H1 (cell line): ENCODE results near the gene REPIN1. TPM values are rescaled to one million over a fixed set of nuclear protein-coding genes. Genes with fewer than 3 reads are reported as not detected.
A peak's percentile ranks its signal among the peaks of the same experiment; 100 is the strongest.

Experiments used
- CTCF ChIA-PET: fragments of 300-600 bp; sonication (Branson Sonifier 250); formaldehyde crosslinking; loops from one replicate; lab custom pipeline; 2021; ENCODE audit not compliant: partially characterized antibody; lab: Charles Lee
- POLR2A ChIA-PET: fragments of 300-600 bp; sonication (Branson Sonifier 250); formaldehyde crosslinking; loops from one replicate; lab custom pipeline; 2021; ENCODE audit warnings: inconsistent platforms; ENCODE audit not compliant: partially characterized antibody; lab: Charles Lee
- DNase-seq, 2 experiments: peaks; one replicate each; pipeline versions ENCODE4 v3.0.0 to v3.0.0-alpha.2; 2010 to 2022; ENCODE audit warnings: low spot score in 2 of 2, low read depth in 1 of 2, mixed read lengths in 1 of 2
- FAIRE-seq: peaks from 2 replicates; lab custom pipeline; 2011; peaks lifted over from hg19 to GRCh38; lab: Jason Lieb, UNC
- H2AFZ ChIP-seq: 2 replicates; pipeline ENCODE4 v1.8.1; 2012; ENCODE audit warnings: low read length, inconsistent platforms
- H2AK5ac ChIP-seq: 2 replicates; pipeline ENCODE4 v1.6.1; 2013; ENCODE audit warnings: low read depth, low read length
- H2BK120ac ChIP-seq: replicated peaks from 2 replicates; pipeline ENCODE3; 2013; ENCODE audit warnings: low read depth, low read length, inconsistent platforms
- H2BK12ac ChIP-seq: 2 replicates; pipeline ENCODE4 v1.6.1; 2013; ENCODE audit warnings: low read depth, low read length
- H2BK15ac ChIP-seq: 2 replicates; pipeline ENCODE4 v1.6.1; 2013; ENCODE audit warnings: low read length
- H2BK20ac ChIP-seq: 2 replicates; pipeline ENCODE4 v1.6.1; 2013; ENCODE audit warnings: low read length
- H2BK5ac ChIP-seq: 2 replicates; pipeline ENCODE4 v1.6.1; 2013; ENCODE audit warnings: low read depth, low read length
- H3K14ac ChIP-seq: 2 replicates; pipeline ENCODE4 v1.6.1; 2013; ENCODE audit warnings: inconsistent platforms; ENCODE audit not compliant: insufficient read length
- H3K18ac ChIP-seq: 2 replicates; pipeline ENCODE4 v1.6.1; 2013; ENCODE audit warnings: low read length; ENCODE audit errors: extremely low read depth
- H3K23ac ChIP-seq: 2 replicates; pipeline ENCODE4 v1.6.1; 2013; ENCODE audit warnings: inconsistent platforms; ENCODE audit not compliant: insufficient read length
- H3K23me2 ChIP-seq: 2 replicates; pipeline ENCODE4 v1.6.1; 2013; ENCODE audit warnings: low read depth, low read length
- H3K27ac ChIP-seq: 2 replicates; pipeline ENCODE4 v1.6.1; 2011; ENCODE audit warnings: low read depth, low read length, inconsistent platforms
- H3K27me3 ChIP-seq, 4 experiments: replicated peaks in 1 of 4; 1 replicate in 1 of 4; 2 replicates in 3 of 4; pipeline versions ENCODE4 v1.6.1 to v1.8.1; 2011 to 2013; ENCODE audit warnings: low read length in 3 of 4, mild to moderate bottlenecking in 3 of 4, inconsistent platforms in 2 of 4, mixed read lengths in 2 of 4, moderate library complexity in 1 of 4; ENCODE audit not compliant: control insufficient read depth in 3 of 4, insufficient read depth in 3 of 4; ENCODE audit errors: extremely low read depth in 1 of 4
- H3K36me3 ChIP-seq, 4 experiments: 2 replicates each; pipeline versions ENCODE4 v1.6.1 to v1.8.1; 2011 to 2013; ENCODE audit warnings: mild to moderate bottlenecking in 4 of 4, low read length in 3 of 4, moderate library complexity in 2 of 4, control low read depth in 1 of 4, inconsistent platforms in 1 of 4; ENCODE audit not compliant: insufficient read depth in 4 of 4, control insufficient read depth in 2 of 4
- H3K4ac ChIP-seq: replicated peaks from 2 replicates; pipeline ENCODE3; 2013; ENCODE audit warnings: low read length, low read depth, mixed read lengths, inconsistent platforms; ENCODE audit not compliant: insufficient read length
- H3K4me1 ChIP-seq, 4 experiments: replicated peaks in 1 of 4; 1 replicate in 1 of 4; 2 replicates in 3 of 4; pipeline versions ENCODE4 v1.6.1 to v1.8.1; 2011 to 2013; ENCODE audit warnings: low read length in 3 of 4, inconsistent platforms in 2 of 4, mixed read lengths in 1 of 4; ENCODE audit not compliant: insufficient read depth in 4 of 4, control insufficient read depth in 3 of 4
- H3K4me2 ChIP-seq, 2 experiments: 2 replicates each; pipeline versions ENCODE4 v1.6.1 to v1.8.1; 2011 to 2013; ENCODE audit warnings: low read depth in 2 of 2, low read length in 2 of 2, control low read depth in 1 of 2, inconsistent platforms in 1 of 2, mild to moderate bottlenecking in 1 of 2; ENCODE audit not compliant: insufficient read depth in 1 of 2
- H3K4me3 ChIP-seq, 4 experiments: fragments of 200-600, 300-600 bp in 1 of 4; sonication (generic), shearing (Covaris generic), sonication (Bioruptor Twin) in 1 of 4; 2 replicates each; pipeline versions ENCODE4 v1.5.1 to v1.8.1; 2011 to 2016; ENCODE audit warnings: low read length in 4 of 4, low read depth in 3 of 4, control low read depth in 2 of 4, inconsistent platforms in 2 of 4, mild to moderate bottlenecking in 2 of 4, mixed read lengths in 1 of 4, moderate library complexity in 1 of 4; ENCODE audit not compliant: insufficient read depth in 2 of 4; ENCODE audit errors: extremely low read depth in 1 of 4
- H3K56ac ChIP-seq: replicated peaks from 2 replicates; pipeline ENCODE3; 2013; ENCODE audit warnings: low read depth, mild to moderate bottlenecking, mixed read lengths, low read length, inconsistent platforms; ENCODE audit not compliant: insufficient read length
- H3K79me1 ChIP-seq: 2 replicates; pipeline ENCODE4 v1.6.1; 2013; ENCODE audit warnings: low read depth, low read length, control low read depth
- H3K79me2 ChIP-seq, 2 experiments: 2 replicates each; pipeline versions ENCODE4 v1.6.1 to v1.8.1; 2012 to 2013; ENCODE audit warnings: low read length in 2 of 2, mild to moderate bottlenecking in 2 of 2, inconsistent platforms in 1 of 2; ENCODE audit not compliant: insufficient read depth in 2 of 2, control insufficient read depth in 1 of 2
- H3K9ac ChIP-seq, 4 experiments: replicated peaks in 1 of 4; 1 replicate in 1 of 4; 2 replicates in 3 of 4; pipeline versions ENCODE4 v1.6.1 to v1.8.1; 2011 to 2013; ENCODE audit warnings: low read depth in 3 of 4, low read length in 3 of 4, control low read depth in 2 of 4, mild to moderate bottlenecking in 2 of 4, moderate library complexity in 2 of 4, inconsistent platforms in 1 of 4; ENCODE audit errors: extremely low read depth in 1 of 4
- H3K9me3 ChIP-seq, 2 experiments: 2 replicates each; pipeline versions ENCODE4 v1.6.1 to v1.8.1; 2012 to 2013; ENCODE audit warnings: mild to moderate bottlenecking in 2 of 2, moderate library complexity in 2 of 2, control low read depth in 1 of 2, inconsistent platforms in 1 of 2, low read depth in 1 of 2, low read length in 1 of 2, mixed read lengths in 1 of 2; ENCODE audit not compliant: insufficient read depth in 2 of 2
- H4K20me1 ChIP-seq, 2 experiments: replicated peaks in 1 of 2; 2 replicates each; pipeline versions ENCODE3 to v1.8.1; 2011 to 2013; ENCODE audit warnings: inconsistent platforms in 2 of 2, low read length in 2 of 2, mild to moderate bottlenecking in 1 of 2; ENCODE audit not compliant: insufficient read depth in 2 of 2, control insufficient read depth in 1 of 2
- H4K5ac ChIP-seq: 2 replicates; pipeline ENCODE4 v1.6.1; 2013; ENCODE audit warnings: low read length, low read depth, mixed read lengths, inconsistent platforms; ENCODE audit not compliant: insufficient read length
- H4K8ac ChIP-seq: 2 replicates; pipeline ENCODE4 v1.8.0; 2013; ENCODE audit warnings: mild to moderate bottlenecking, moderate library complexity, low read length, inconsistent platforms; ENCODE audit not compliant: insufficient read depth; ENCODE audit errors: extremely low read depth
- H4K91ac ChIP-seq: replicated peaks from 2 replicates; pipeline ENCODE3; 2013; ENCODE audit warnings: low read length, mixed read lengths, inconsistent platforms; ENCODE audit not compliant: insufficient read length
- MAFK ChIP-seq: IDR thresholded peaks from 2 replicates; pipeline ENCODE4 v1.6.1; 2012; ENCODE audit warnings: low read depth, mild to moderate bottlenecking, improper control_type of control experiment, low read length
- TAF1 ChIP-seq: IDR thresholded peaks from 2 replicates; pipeline ENCODE4 v1.6.1; 2011; ENCODE audit warnings: mild to moderate bottlenecking, low read depth, low read length
- WGBS, 2 experiments: shearing (Covaris generic) in 1 of 2; methylation state at CpG; one replicate each; pipeline versions ENCODE4 v1.1.6 to v1.1.7; 2013 to 2015; ENCODE audit warnings: low lambda C conversion rate in 2 of 2, mixed read lengths in 2 of 2, inconsistent platforms in 1 of 2, low coverage in 1 of 2, missing lambda C conversion rate in 1 of 2; ENCODE audit not compliant: insufficient replicate concordance in 2 of 2, insufficient coverage in 1 of 2, insufficient read length in 1 of 2; ENCODE audit errors: extremely low coverage in 1 of 2, missing lambda C conversion rate in 1 of 2; 5-methylcytosine and 5-hydroxymethylcytosine counted together
- polyA plus RNA-seq, 7 experiments: library from polyadenylated mRNA; depleted of rRNA in 3 of 7; stranded (reverse) in 5 of 7; unstranded in 2 of 7; fragments of >200 nt in 5 of 7; fragments of 200-250 nt in 2 of 7; gene quantifications; 1 replicate in 5 of 7; 2 replicates in 1 of 7; 4 replicates in 1 of 7; pipeline versions ENCODE4 v1.2.1 to v1.2.3, GENCODE V29; 2011 to 2013; ENCODE audit warnings: missing spikeins in 2 of 7, mixed read lengths in 2 of 7
- total RNA-seq: library from RNA; stranded (reverse); fragmentation: NEBNext Ultra II Directional; extraction: Animal tissue kit (Norgen Biotek cat#: 25700); gene quantifications from 2 replicates; pipeline ENCODE4 v1.2.1, GENCODE V29; 2021

Gene REPIN1
- total and polyA plus RNA-seq, 2 of the 8 experiments (the other 6 are each of a cell fraction or from before 2014, with no cell fraction given): 98.6 to 125 TPM

DNA sequence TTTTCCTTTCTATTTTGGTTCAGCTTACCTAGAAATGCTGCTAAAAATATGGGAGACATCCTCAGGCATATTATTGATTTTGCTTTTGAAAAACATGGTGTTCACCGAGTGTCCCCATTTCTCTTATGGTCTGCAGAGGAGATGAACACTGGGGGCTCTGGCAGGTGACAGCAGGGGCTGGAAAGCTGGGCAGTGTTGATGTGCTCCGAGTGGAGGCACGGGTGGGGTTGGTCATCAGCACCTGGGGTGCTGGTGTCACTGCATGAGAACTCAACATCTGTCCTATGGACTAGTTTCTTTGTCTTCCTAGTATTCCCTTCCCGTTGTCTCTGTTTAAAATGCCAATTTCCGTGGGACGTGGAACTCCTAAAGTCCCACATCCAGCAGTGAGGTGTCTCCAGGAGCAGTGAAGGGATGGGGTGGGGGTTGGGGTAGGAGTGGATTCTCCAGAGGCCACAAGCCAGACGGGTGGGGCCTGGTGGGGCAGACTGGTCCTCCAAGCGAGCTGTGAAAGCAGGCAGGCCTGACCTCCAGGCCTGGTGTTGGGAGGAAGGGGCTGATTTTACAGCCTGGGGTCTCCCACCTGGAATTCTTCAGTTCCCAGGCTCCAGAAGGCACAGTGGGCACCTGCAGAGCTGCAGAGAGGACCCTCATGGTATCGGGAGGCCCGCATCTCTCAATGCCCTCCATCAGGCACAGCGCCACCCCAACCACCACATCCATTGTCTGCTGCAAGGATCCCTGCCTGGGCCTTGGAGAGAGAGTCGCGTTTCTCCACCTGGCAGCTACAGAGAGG lies 35.0 kb downstream of the REPIN1 start:
- Histone ChIP-seq H3K4me1 (peaks cover 40 to 70% (median 57%) of the 10 kb centered on the region in 4 experiments), H4K20me1 (no peaks in the 10 kb centered on the region), H2BK120ac (peak overlapping the region; percentile 96), H3K56ac (peak overlapping the region; percentile 94), H2AFZ (no peak overlapping the region), H2BK12ac (peak overlapping the region; percentile 100), H2BK5ac (peak overlapping the region; percentile 100), H3K79me2 (peaks cover 0 to 21% of the 10 kb centered on the region in 2 experiments; a peak in 2 of 4 replicates), H4K8ac (peak overlapping the region; percentile 90; the same call in 1 of the 2 replicates), H2BK20ac (peak overlapping the region; percentile 98; the same call in 1 of the 2 replicates), H3K4me2 (peak overlapping the region in 1 of 2 experiments; percentile 77; a peak in 2 of 4 replicates), H4K5ac (peak overlapping the region; percentile 95), H3K36me3 (peaks cover 2 to 10% (median 5%) of the 10 kb centered on the region in 4 experiments; a peak in 4 of 8 replicates), H2BK15ac (peak overlapping the region; percentile 99; the same call in 1 of the 2 replicates), H2AK5ac (peak overlapping the region; percentile 99), H3K9ac (peak overlapping the region in 2 of 4 experiments; percentile 66 to 69; a peak in 3 of 7 replicates), H3K23me2 (peaks cover 4% of the 10 kb centered on the region; the same call in 1 of the 2 replicates), H3K9me3 (no peaks in the 10 kb centered on the region), H3K4me3 (peak overlapping the region in 1 of 4 experiments; percentile 38; a peak in 1 of 8 replicates), H3K79me1 (peaks cover 5% of the 10 kb centered on the region), H3K23ac (no peak overlapping the region), H3K14ac (no peak overlapping the region), H4K91ac (peak overlapping the region; percentile 100), H3K27me3 (no peaks in the 10 kb centered on the region), H3K27ac (peak overlapping the region; percentile 97), H3K18ac (peak overlapping the region; percentile 100), H3K4ac (peak overlapping the region; percentile 100)
- TF ChIP-seq TAF1 (no peak), MAFK (no peak)
- no peak for FAIRE-seq
- WGBS, 2 experiments: 75% methylated on average over 13 of the region's 13 CpGs; no CpG with 5 or more reads in 1 of the 2 experiments
- POLR2A ChIA-PET: interaction anchor here (0.7 to 14.9 kb wide), 17 partner anchors 5 to 74 kb away, joined by 3 to 230 read pairs (median 11); partner anchors contain the start of gene REPIN1
- no peak for DNase-seq
- CTCF ChIA-PET: interaction anchor here (0.8 to 3.8 kb wide), 16 partner anchors 8 to 89 kb away, joined by 3 to 31 read pairs (median 4); partner anchors contain the start of gene REPIN1
